Left lung (tissue), 10 donors: ENCODE measurements around the gene MXD3. TPM values are rescaled to one million over a fixed set of nuclear protein-coding genes. Genes with fewer than 3 reads are reported as not detected.

Source experiments
- ATAC-seq: fragments of 200-7000 bp; cut with Tn5 transposase; one replicate; pipeline ENCODE4 v1.9.1; 2020; ENCODE audit warnings: moderate library complexity
- DNase-seq, 4 donors: peaks; one replicate each; pipeline ENCODE4 v3.0.0-alpha.2; 2013 to 2020
- H3K27ac ChIP-seq, 2 donors: fragments of 200-600 bp; sonication (generic) in 1 of 2; one replicate each; pipeline versions ENCODE4 v1.5.0 to v1.8.0; 2020 to 2021
- H3K27me3 ChIP-seq, 2 donors: fragments of 200-600 bp; sonication (generic) in 1 of 2; one replicate each; pipeline versions ENCODE4 v1.5.0 to v1.8.0; 2020 to 2021
- H3K36me3 ChIP-seq, 2 donors: fragments of 200-600 bp; sonication (generic) in 1 of 2; one replicate each; pipeline versions ENCODE4 v1.5.0 to v1.8.0; 2020 to 2021
- H3K4me1 ChIP-seq, 2 donors: fragments of 200-600 bp; one replicate each; pipeline ENCODE4 v1.8.0; 2021
- H3K4me3 ChIP-seq, 2 donors: fragments of 200-600 bp; sonication (generic) in 1 of 2; one replicate each; pipeline versions ENCODE4 v1.5.0 to v1.8.0; 2020 to 2021; ENCODE audit warnings: mild to moderate bottlenecking in 1 of 2
- H3K9me3 ChIP-seq, 2 donors: fragments of 200-600 bp; sonication (generic) in 1 of 2; one replicate each; pipeline versions ENCODE4 v1.5.0 to v1.8.0; 2020 to 2021
- intact Hi-C, 2 donors: fragments of 100-400 bp; cut with DNase I; formaldehyde crosslinking; loops; one replicate each; pipeline versions ENCODE4 v1.11.2 to v1.14.2; 2022
- polyA plus RNA-seq, 6 donors: library from polyadenylated mRNA; unstranded; fragments of 120-200 nt; gene quantifications; one replicate each; pipeline ENCODE4 v1.2.1, GENCODE V29; 2013; ENCODE audit not compliant: insufficient read length in 6 of 6
- total RNA-seq, 2 donors: library from RNA; stranded (reverse); fragmentation: NEBNext Ultra II Directional; extraction: Animal tissue kit (Norgen Biotek cat#: 25700); gene quantifications; one replicate each; pipeline ENCODE4 v1.2.1, GENCODE V29; 2021
- TF ChIP-seq, protein P1 (sequence below), 2 donors: fragments of 200-600 bp; sonication (generic) in 1 of 2; IDR thresholded peaks; one replicate each; pipeline versions ENCODE4 v1.5.0 to v1.8.0; 2021; ENCODE audit warnings: antibody characterized with exemption in 2 of 2
- donor health status: DM: no; HTN: yes; CAD: no.
- donor health status: DM: no; HTN: no; CAD: no.

Gene MXD3
- total and polyA plus RNA-seq, 8 donors, result 10.8 to 36.5 (median 22.0) TPM

DNA sequence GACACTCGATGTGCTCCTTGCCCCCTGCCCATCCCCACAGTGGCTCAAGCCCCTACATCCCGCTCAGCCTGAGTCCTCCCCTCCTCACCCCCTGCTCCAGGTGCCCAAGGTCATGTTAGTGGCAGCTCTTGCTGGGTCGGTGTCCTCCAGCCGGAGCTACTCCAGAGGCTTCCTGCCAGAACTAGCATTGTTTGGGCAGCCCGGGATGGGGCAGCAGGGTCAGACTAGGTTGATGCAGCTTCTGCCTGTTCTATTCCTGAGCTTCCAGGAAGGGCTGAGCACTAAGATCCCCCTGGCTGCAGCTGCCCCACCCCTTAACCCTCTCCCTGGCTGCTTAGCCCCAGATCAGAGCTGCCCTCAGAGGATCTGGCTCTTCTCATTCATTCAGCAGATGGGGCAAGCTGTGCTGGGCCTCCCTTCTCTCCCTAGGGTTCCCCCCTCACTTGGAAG lies 46.7 kb upstream of the MXD3 start:
- ATAC-seq, result no peak
- H3K4me1 ChIP-seq, result peaks cover 4 to 80% of the 10 kb centered on the region in 2 donors
- TF ChIP-seq, protein P1, sequence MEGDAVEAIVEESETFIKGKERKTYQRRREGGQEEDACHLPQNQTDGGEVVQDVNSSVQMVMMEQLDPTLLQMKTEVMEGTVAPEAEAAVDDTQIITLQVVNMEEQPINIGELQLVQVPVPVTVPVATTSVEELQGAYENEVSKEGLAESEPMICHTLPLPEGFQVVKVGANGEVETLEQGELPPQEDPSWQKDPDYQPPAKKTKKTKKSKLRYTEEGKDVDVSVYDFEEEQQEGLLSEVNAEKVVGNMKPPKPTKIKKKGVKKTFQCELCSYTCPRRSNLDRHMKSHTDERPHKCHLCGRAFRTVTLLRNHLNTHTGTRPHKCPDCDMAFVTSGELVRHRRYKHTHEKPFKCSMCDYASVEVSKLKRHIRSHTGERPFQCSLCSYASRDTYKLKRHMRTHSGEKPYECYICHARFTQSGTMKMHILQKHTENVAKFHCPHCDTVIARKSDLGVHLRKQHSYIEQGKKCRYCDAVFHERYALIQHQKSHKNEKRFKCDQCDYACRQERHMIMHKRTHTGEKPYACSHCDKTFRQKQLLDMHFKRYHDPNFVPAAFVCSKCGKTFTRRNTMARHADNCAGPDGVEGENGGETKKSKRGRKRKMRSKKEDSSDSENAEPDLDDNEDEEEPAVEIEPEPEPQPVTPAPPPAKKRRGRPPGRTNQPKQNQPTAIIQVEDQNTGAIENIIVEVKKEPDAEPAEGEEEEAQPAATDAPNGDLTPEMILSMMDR (IDR thresholded peaks at IDR 0.05), result no peak
- no peaks in the 10 kb centered on the region for H3K9me3 ChIP-seq
- peak overlapping the region in 1 of 2 donors; percentile 92 for H3K27ac ChIP-seq
- H3K27me3 ChIP-seq, result no peaks in the 10 kb centered on the region
- H3K4me3 ChIP-seq, result peak overlapping the region; percentile 15 to 61
- H3K36me3 ChIP-seq, result no peaks in the 10 kb centered on the region
- intact Hi-C loops, result no loop called here
- DNase-seq, result no peak

DNA sequence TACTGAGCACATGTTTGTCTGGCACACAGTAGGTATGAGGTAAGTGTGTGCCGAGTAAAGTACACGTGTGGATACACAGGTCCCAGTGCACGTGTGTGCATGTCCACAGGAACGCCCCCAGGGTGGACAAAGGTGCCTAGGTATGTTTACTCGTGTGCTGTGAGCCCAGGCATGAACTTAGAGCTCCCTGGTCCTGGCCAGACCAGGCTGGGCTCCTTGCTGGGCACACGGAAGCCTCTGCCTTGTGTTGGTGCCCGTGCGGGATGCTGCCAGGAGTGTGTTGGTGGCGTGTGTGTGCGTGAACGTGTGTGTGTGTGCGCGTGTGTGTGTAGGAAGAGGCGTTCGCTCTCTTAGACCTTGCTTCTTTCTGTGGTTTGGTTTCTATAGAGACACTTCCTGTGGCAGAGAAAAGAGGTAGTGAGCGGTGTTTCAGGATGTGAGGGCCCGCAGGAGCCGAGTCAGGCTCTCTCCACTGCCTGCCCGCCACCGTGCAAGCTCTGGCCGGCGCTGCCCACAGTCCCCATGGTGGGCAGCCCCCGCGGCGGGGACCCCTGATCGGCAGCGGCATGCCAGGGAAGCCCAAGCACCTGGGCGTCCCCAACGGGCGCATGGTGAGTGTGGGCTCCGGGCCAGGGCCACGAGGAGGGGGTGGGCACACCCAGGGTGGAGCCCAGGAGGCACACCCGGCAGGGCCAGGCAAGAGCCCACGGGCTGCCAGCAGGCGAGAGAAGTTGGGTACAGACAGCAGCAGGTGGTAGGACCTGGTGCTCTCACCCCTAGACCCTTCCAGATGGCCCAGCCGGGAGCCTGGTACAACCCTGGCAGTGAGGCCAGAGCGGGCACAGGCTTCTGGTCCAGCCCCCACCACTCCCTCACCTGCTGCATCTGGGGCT lies 46.0 kb upstream of the MXD3 start, which contains the start of gene RGS14:
Gene RGS14 (plus strand): TSS at position 466 of the 893 bp plus-strand sequence. CDS start 101 bp downstream, at position 567.
- intact Hi-C loops, result no loop called here
- Histone ChIP-seq H3K27ac (peak within 1 kb of the TSS in 1 of 2 donors; percentile 92), H3K9me3 (no peaks in the 10 kb centered on the region), H3K27me3 (no peaks in the 10 kb centered on the region), H3K4me1 (peaks cover 4 to 73% of the 10 kb centered on the region in 2 donors), H3K4me3 (peak within 1 kb of the TSS; percentile 15 to 61), H3K36me3 (no peaks in the 10 kb centered on the region)
- DNase-seq, result peak in 2 of 4 donors; percentile 62 to 91
- ATAC-seq, result peak; percentile 66
- TF ChIP-seq, protein P1 (IDR thresholded peaks at IDR 0.05), result no peak

DNA sequence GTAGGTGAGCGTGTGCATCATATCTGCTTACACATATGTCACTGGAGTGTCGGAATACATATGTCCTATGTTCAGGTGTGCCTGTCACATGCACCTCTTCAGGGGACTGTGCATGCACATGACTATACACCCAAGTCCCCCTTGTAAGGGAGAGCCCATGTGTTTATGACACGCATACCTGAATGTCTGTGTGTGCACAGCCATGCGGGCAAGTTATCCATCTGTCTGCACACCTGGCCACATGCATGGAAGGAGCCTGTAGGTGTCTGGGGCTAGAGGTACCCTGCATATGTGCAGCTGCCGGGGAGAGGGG lies 45.4 kb upstream of the MXD3 start:
- intact Hi-C loops, result no loop called here
- Histone ChIP-seq H3K27me3 (no peaks in the 10 kb centered on the region), H3K27ac (peak overlapping the region in 1 of 2 donors; percentile 92), H3K4me1 (peaks cover 6 to 71% of the 10 kb centered on the region in 2 donors), H3K36me3 (no peaks in the 10 kb centered on the region), H3K9me3 (no peaks in the 10 kb centered on the region), H3K4me3 (no peak overlapping the region)
- TF ChIP-seq, protein P1 (IDR thresholded peaks at IDR 0.05), result no peak
- DNase-seq, result no peak
- no peak for ATAC-seq

DNA sequence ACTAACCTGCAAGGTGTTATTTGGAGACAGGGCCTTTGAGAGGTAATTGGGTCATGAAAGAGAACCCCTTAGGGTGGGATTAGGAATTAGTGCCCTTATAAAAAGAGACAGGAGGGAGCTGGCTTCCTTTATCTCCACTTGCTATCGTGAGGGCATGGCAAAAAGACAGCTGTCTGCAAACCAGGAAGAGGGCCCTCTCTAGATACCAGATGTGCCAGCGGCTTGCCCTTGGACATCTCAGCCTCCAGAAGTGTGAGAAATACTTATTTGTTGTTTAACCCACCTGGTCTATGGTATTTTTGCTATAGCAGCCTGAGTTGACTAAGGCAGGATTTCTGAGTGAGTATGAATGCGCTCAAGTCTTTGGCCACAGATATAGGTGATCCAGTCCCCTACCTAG lies 45.0 kb upstream of the MXD3 start:
- Histone ChIP-seq H3K4me1 (peaks cover 7 to 69% of the 10 kb centered on the region in 2 donors), H3K36me3 (no peaks in the 10 kb centered on the region), H3K4me3 (no peak overlapping the region), H3K27me3 (no peaks in the 10 kb centered on the region), H3K27ac (peak overlapping the region in 1 of 2 donors; percentile 92), H3K9me3 (no peaks in the 10 kb centered on the region)
- DNase-seq (no peak), ATAC-seq (no peak)
- intact Hi-C loops, result no loop called here
- TF ChIP-seq, protein P1 (IDR thresholded peaks at IDR 0.05), result no peak

DNA sequence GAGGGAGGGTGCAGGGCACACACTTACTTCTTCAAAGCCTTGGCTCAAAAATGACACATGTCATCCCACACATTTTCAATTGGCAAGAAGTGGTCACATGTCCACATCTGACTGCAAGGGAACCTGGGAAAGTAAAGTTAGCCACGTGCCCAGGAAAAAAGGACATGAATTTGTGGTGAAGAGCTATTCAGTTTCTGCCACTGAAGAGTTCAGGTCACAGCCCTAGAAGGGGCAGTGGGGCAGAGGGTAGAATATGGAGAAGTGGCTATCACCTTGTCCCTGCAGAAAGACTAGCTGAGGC lies 44.1 kb upstream of the MXD3 start:
- no peak overlapping the region for H3K27ac ChIP-seq
- H3K36me3 ChIP-seq, result no peaks in the 10 kb centered on the region
- H3K4me1 ChIP-seq, result peaks cover 8 to 63% of the 10 kb centered on the region in 2 donors
- DNase-seq (no peak), ATAC-seq (no peak)
- no peak overlapping the region for H3K4me3 ChIP-seq
- intact Hi-C loops, result no loop called here
- no peaks in the 10 kb centered on the region for H3K27me3 ChIP-seq
- no peaks in the 10 kb centered on the region for H3K9me3 ChIP-seq
- TF ChIP-seq, protein P1 (IDR thresholded peaks at IDR 0.05), result no peak
